ENCODE data around the gene TNXB. TPM values are rescaled to one million over a fixed set of nuclear protein-coding genes. Genes with fewer than 3 reads are reported as not detected.

The TNXB gene
- total and polyA plus RNA-seq, 2 of the 4 experiments (the other 2 are of a cell fraction): 0.05 TPM; not detected in 1

GRCh38 chr6:32123681-32124080 is 14.5 kb upstream of the TNXB start:
- Histone ChIP-seq H2BK120ac (ENCODE audit: low read depth, low read length) (no peak overlapping the region), H4K8ac (ENCODE audit: low read depth in 2 of 2, low read length in 2 of 2) (no peak overlapping the region), H3K9me1 (ENCODE audit: insufficient read depth, low read length) (peaks cover 6% of the 10 kb centered on the region; the same call in 1 of the 2 replicates), H3K56ac (ENCODE audit: extremely low read depth, insufficient read depth, low read length) (no peak overlapping the region), H3K9me3 (ENCODE audit: control insufficient read depth, insufficient read depth, low read length) (no peaks in the 10 kb centered on the region), H3K18ac (ENCODE audit: low read depth, low read length) (no peak overlapping the region), H3K4me3 (ENCODE audit: insufficient read depth, low read depth, low read length) (no peak overlapping the region), H2AK5ac (ENCODE audit: low read depth, low read length) (no peak overlapping the region), H3K23ac (ENCODE audit: low read depth, low read length) (no peak overlapping the region), H3K9ac (ENCODE audit: low read depth, low read length) (no peak overlapping the region), H4K91ac (ENCODE audit: insufficient read depth, low read depth, low read length) (no peak overlapping the region), H3K14ac (replicated peaks; ENCODE audit: low read depth, low read length) (no peak overlapping the region), H3K4me1 (ENCODE audit: control insufficient read depth, insufficient read depth, low read length) (peaks cover 7% of the 10 kb centered on the region), H4K5ac (ENCODE audit: low read depth, low read length) (no peak overlapping the region), H3K36me3 (ENCODE audit: control insufficient read depth, insufficient read depth, low read length) (peaks cover 24% of the 10 kb centered on the region; the same call in 1 of the 2 replicates), H2BK15ac (ENCODE audit: low read depth, low read length) (no peak overlapping the region), H3K27me3 (ENCODE audit: control insufficient read depth, insufficient read depth, low read length) (no peaks in the 10 kb centered on the region), H3K4me2 (ENCODE audit: low read depth, low read length) (no peak overlapping the region), H3K4ac (ENCODE audit: low read depth, low read length) (no peak overlapping the region), H2AK9ac (replicated peaks; ENCODE audit: low read depth, low read length, poor library complexity) (no peak overlapping the region), H2BK5ac (ENCODE audit: low read depth, low read length, poor library complexity, severe bottlenecking) (no peak overlapping the region), H2BK20ac (ENCODE audit: low read depth, low read length) (no peak overlapping the region), H4K20me1 (ENCODE audit: insufficient read depth, low read length) (no peaks in the 10 kb centered on the region; the same call in 1 of the 2 replicates), H3K79me1 (ENCODE audit: low read depth in 1 of 2, low read length in 2 of 2) (peaks cover 20 to 44% of the 10 kb centered on the region in 2 experiments), H3K27ac (ENCODE audit: insufficient read depth, low read length) (no peak overlapping the region), H2AFZ (replicated peaks; ENCODE audit: low read length, poor library complexity) (no peak overlapping the region)
- no TSS peak for BruUV-seq (replicated peaks)
- intact Hi-C loops (cut with micrococcal nuclease): no loop called here
- no peak for DNase-seq
- ATAC-seq (ENCODE audit: low read depth): no peak
- ChIA-PET CTCF (no interaction called here), POLR2A (ENCODE audit: unreplicated experiment) (no interaction called here)
- TF ChIP-seq CTCF (conservative IDR thresholded peaks at IDR 0.05; ENCODE audit: low read depth, low read length) (no peak), FOS (IDR thresholded peaks at IDR 0.05; ENCODE audit: low read depth, low read length) (no peak), ELK1 (IDR thresholded peaks at IDR 0.05; ENCODE audit: borderline replicate concordance, low read depth, low read length) (no peak), POLR2A (IDR thresholded peaks at IDR 0.05; ENCODE audit: low read depth, low read length) (no peak), BHLHE40 (IDR thresholded peaks at IDR 0.05; ENCODE audit: low read depth, low read length) (no peak), RAD21 (IDR thresholded peaks at IDR 0.05; ENCODE audit: low read length) (no peak), USF2 (IDR thresholded peaks at IDR 0.05; ENCODE audit: low read depth, low read length) (no peak)
- in situ Hi-C loops (cut with MboI; ENCODE audit: low sequenced_read_pairs): no loop called here
- dilution Hi-C loops (cut with HindIII; ENCODE audit: low sequenced_read_pairs, unreplicated experiment): no loop called here
- WGBS, 2 experiments (ENCODE audit: extremely low coverage in 2 of 2, insufficient read length in 1 of 2): no CpG with 5 or more reads among the region's 4 CpGs
